Measurements from ENCODE around the gene ZSCAN5B. TPM values are rescaled to one million over a fixed set of nuclear protein-coding genes. Genes with fewer than 3 reads are reported as not detected.

The ZSCAN5B gene
- 0.05 to 0.06 TPM in 2 of 5 replicates, not detected in the others for total RNA-seq (2022; extraction: Qiagen RNA extraction)

GRCh38 chr19:56197646-56198045 is at the start of gene ZSCAN5B:
Gene ZSCAN5B, minus strand, starts transcription at chr19:56197783. Its CDS starts 4,731 bp downstream, at chr19:56193052.

GRCh38 chr19:56201973-56202372 is 4.4 kb upstream of the ZSCAN5B start, which contains the start of gene ZSCAN5C:
Gene ZSCAN5C, plus strand, starts transcription at chr19:56202273. Its CDS starts 3,641 bp downstream, at chr19:56205914.

DNA sequence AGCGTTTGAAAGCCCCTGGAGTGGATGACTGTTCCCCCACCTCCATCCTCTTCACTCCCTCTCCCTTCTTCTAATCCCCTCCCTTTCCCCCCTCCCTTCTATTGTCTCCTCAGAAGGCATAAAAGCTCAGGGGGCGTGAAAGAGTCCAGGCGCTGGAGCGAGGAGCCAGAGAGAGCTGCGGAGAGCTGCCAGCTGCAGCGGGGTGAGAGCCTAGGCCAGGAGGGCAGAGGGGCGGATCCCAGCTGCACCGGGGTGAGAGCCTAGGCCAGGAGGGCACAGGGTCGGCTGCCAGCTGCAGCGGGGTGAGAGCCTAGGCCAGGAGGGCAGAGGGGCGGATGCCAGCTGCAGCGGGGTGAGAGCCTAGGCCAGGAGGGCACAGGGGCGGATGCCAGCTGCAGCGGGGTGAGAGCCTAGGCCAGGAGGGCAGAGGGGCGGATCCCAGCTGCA is 21.7 kb downstream of the ZSCAN5B start, which contains the start of gene GALP:
Gene GALP, plus strand, starts transcription at position 148 of the 447 bp plus-strand sequence. CDS start 1,101 bp downstream, outside the sequence.

GRCh38 chr19:56140583-56141416 is 56.8 kb downstream of the ZSCAN5B start, which contains the start of gene ZNF444:
Gene ZNF444, plus strand, starts transcription at chr19:56141287. Its CDS starts 5,625 bp downstream, at chr19:56146912.

Other genes with a start within 250 kb of the ZSCAN5B start
- not detected in 5 replicates for gene NLRP8, start 250.0 kb downstream of the ZSCAN5B start, total RNA-seq (2022; extraction: Qiagen RNA extraction)
- 0.02 to 0.07 TPM (median 0.05 TPM) in 4 of 5 replicates, not detected in the other for gene NLRP5, start 211.0 kb downstream of the ZSCAN5B start, total RNA-seq (2022; extraction: Qiagen RNA extraction)
- gene ZNF787, start 76.5 kb downstream of the ZSCAN5B start, total RNA-seq (2022; extraction: Qiagen RNA extraction): 28.1 to 54.3 TPM (median 46.6 TPM) in 5 replicates
- gene ZNF444, start 56.5 kb downstream of the ZSCAN5B start, total RNA-seq (2022; extraction: Qiagen RNA extraction): 16.8 to 29.7 TPM (median 28.7 TPM) in 5 replicates
- not detected in 5 replicates for gene GALP, start 21.8 kb downstream of the ZSCAN5B start, total RNA-seq (2022; extraction: Qiagen RNA extraction)
- gene ZSCAN5C, start 4.5 kb upstream of the ZSCAN5B start, total RNA-seq (2022; extraction: Qiagen RNA extraction): not detected in 5 replicates
- not detected in 5 replicates for gene EDDM13, start 75.0 kb upstream of the ZSCAN5B start, total RNA-seq (2022; extraction: Qiagen RNA extraction)
- 7.5 to 9.0 TPM (median 8.3 TPM) in 5 replicates for gene ZSCAN5A, start 117.1 kb upstream of the ZSCAN5B start, total RNA-seq (2022; extraction: Qiagen RNA extraction)
- 0.91 to 1.1 TPM (median 1.0 TPM) in 5 replicates for gene ZNF582, start 195.8 kb upstream of the ZSCAN5B start, total RNA-seq (2022; extraction: Qiagen RNA extraction)
- 1.7 to 2.4 TPM (median 2.2 TPM) in 5 replicates for gene ZNF583, start 206.5 kb upstream of the ZSCAN5B start, total RNA-seq (2022; extraction: Qiagen RNA extraction)

All from A549 treated with AZD2906 at 1 μM for 4 hours (cell line).